Measurements from ENCODE around the gene PCNX2. TPM values are rescaled to one million over a fixed set of nuclear protein-coding genes. Genes with fewer than 3 reads are reported as not detected.

Gene PCNX2
- total RNA-seq, 1 donor from 2014 or later = 29.5 TPM

- intact Hi-C loops (cut with micrococcal nuclease) = no loop called here
- Mint-ChIP-seq H3K4me1 (peaks cover 17% of the 10 kb centered on the region), H3K4me3 (no peak overlapping the region), H3K9me3 (no peaks in the 10 kb centered on the region), H3K27ac (peak overlapping the region; percentile 45), H3K36me3 (ENCODE audit: low read depth) (peaks cover 48% of the 10 kb centered on the region), H3K27me3 (no peaks in the 10 kb centered on the region)
- DNase-seq = no peak
These were observed 33.8 kb downstream of the PCNX2 start for GRCh38 chr1:233261695-233262094.

GRCh38 chr1:233261206-233261605 is 34.3 kb downstream of the PCNX2 start:
- H3K27ac Mint-ChIP-seq = no peak overlapping the region
- intact Hi-C loops (cut with micrococcal nuclease) = no loop called here

GRCh38 chr1:233257786-233258185 is 37.7 kb downstream of the PCNX2 start:
- Mint-ChIP-seq H3K4me1 (peaks cover 17% of the 10 kb centered on the region), H3K27ac (no peak overlapping the region), H3K9me3 (no peaks in the 10 kb centered on the region), H3K27me3 (no peaks in the 10 kb centered on the region), H3K36me3 (ENCODE audit: low read depth) (peaks cover 44% of the 10 kb centered on the region), H3K4me3 (no peak overlapping the region)
- intact Hi-C loops (cut with micrococcal nuclease) = no loop called here
- no peak for DNase-seq

More at GRCh38 chr1:233261206-233261605, 34.3 kb downstream of the PCNX2 start:
- Mint-ChIP-seq H3K27me3 (no peaks in the 10 kb centered on the region), H3K4me1 (peaks cover 14% of the 10 kb centered on the region), H3K4me3 (peak overlapping the region; percentile 30), H3K9me3 (no peaks in the 10 kb centered on the region), H3K36me3 (ENCODE audit: low read depth) (peaks cover 46% of the 10 kb centered on the region)
- DNase-seq = no peak

GRCh38 chr1:233256789-233257188 is 38.7 kb downstream of the PCNX2 start:
- Mint-ChIP-seq H3K4me3 (no peak overlapping the region), H3K9me3 (no peaks in the 10 kb centered on the region), H3K27me3 (no peaks in the 10 kb centered on the region), H3K4me1 (peaks cover 15% of the 10 kb centered on the region), H3K27ac (no peak overlapping the region), H3K36me3 (ENCODE audit: low read depth) (peaks cover 44% of the 10 kb centered on the region)
- DNase-seq = no peak
- intact Hi-C loops (cut with micrococcal nuclease) = no loop called here

GRCh38 chr1:233256191-233256590 is 39.3 kb downstream of the PCNX2 start:
- Mint-ChIP-seq H3K27me3 (no peaks in the 10 kb centered on the region), H3K4me3 (no peak overlapping the region), H3K4me1 (peaks cover 9% of the 10 kb centered on the region), H3K9me3 (no peaks in the 10 kb centered on the region), H3K36me3 (ENCODE audit: low read depth) (peaks cover 39% of the 10 kb centered on the region), H3K27ac (no peak overlapping the region)
- no peak for DNase-seq
- intact Hi-C loops (cut with micrococcal nuclease) = no loop called here

- H3K27ac Mint-ChIP-seq = no peak overlapping the region
These were observed 40.4 kb downstream of the PCNX2 start for GRCh38 chr1:233255145-233255544.

GRCh38 chr1:233253832-233254331 is 41.6 kb downstream of the PCNX2 start:
- peaks cover 44% of the 10 kb centered on the region for H3K36me3 Mint-ChIP-seq (ENCODE audit: low read depth)
- H3K9me3 Mint-ChIP-seq = no peaks in the 10 kb centered on the region
- no peak overlapping the region for H3K27ac Mint-ChIP-seq
- no peak overlapping the region for H3K4me3 Mint-ChIP-seq
- DNase-seq = no peak
- intact Hi-C loops (cut with micrococcal nuclease) = no loop called here
- no peaks in the 10 kb centered on the region for H3K27me3 Mint-ChIP-seq
- H3K4me1 Mint-ChIP-seq = peaks cover 6% of the 10 kb centered on the region

More at GRCh38 chr1:233255145-233255544, 40.4 kb downstream of the PCNX2 start:
- intact Hi-C loops (cut with micrococcal nuclease) = no loop called here
- no peak overlapping the region for H3K4me3 Mint-ChIP-seq
- peaks cover 9% of the 10 kb centered on the region for H3K4me1 Mint-ChIP-seq
- no peaks in the 10 kb centered on the region for H3K9me3 Mint-ChIP-seq
- DNase-seq = no peak
- peaks cover 41% of the 10 kb centered on the region for H3K36me3 Mint-ChIP-seq (ENCODE audit: low read depth)
- H3K27me3 Mint-ChIP-seq = no peaks in the 10 kb centered on the region

- H3K27ac Mint-ChIP-seq = no peak overlapping the region
- peaks cover 43% of the 10 kb centered on the region for H3K36me3 Mint-ChIP-seq (ENCODE audit: low read depth)
- no peak overlapping the region for H3K4me3 Mint-ChIP-seq
- H3K27me3 Mint-ChIP-seq = no peaks in the 10 kb centered on the region
- intact Hi-C loops (cut with micrococcal nuclease) = no loop called here
- H3K9me3 Mint-ChIP-seq = no peaks in the 10 kb centered on the region
- peaks cover 6% of the 10 kb centered on the region for H3K4me1 Mint-ChIP-seq
- no peak for DNase-seq
These were observed 42.2 kb downstream of the PCNX2 start for GRCh38 chr1:233253231-233253831.

GRCh38 chr1:233252441-233252840 is 43.1 kb downstream of the PCNX2 start:
- intact Hi-C loops (cut with micrococcal nuclease) = no loop called here
- H3K27ac Mint-ChIP-seq = no peak overlapping the region
- DNase-seq = no peak
- peaks cover 38% of the 10 kb centered on the region for H3K36me3 Mint-ChIP-seq (ENCODE audit: low read depth)
- no peaks in the 10 kb centered on the region for H3K9me3 Mint-ChIP-seq
- peaks cover 6% of the 10 kb centered on the region for H3K4me1 Mint-ChIP-seq
- no peak overlapping the region for H3K4me3 Mint-ChIP-seq
- no peaks in the 10 kb centered on the region for H3K27me3 Mint-ChIP-seq

GRCh38 chr1:233251201-233251720 is 44.3 kb downstream of the PCNX2 start:
- Mint-ChIP-seq H3K36me3 (ENCODE audit: low read depth) (peaks cover 33% of the 10 kb centered on the region), H3K27me3 (no peaks in the 10 kb centered on the region), H3K27ac (no peak overlapping the region), H3K9me3 (no peaks in the 10 kb centered on the region), H3K4me1 (peaks cover 6% of the 10 kb centered on the region), H3K4me3 (no peak overlapping the region)
- DNase-seq = no peak
- intact Hi-C loops (cut with micrococcal nuclease) = no loop called here

GRCh38 chr1:233248014-233248413 is 47.5 kb downstream of the PCNX2 start:
- Mint-ChIP-seq H3K4me1 (peaks cover 8% of the 10 kb centered on the region), H3K9me3 (no peaks in the 10 kb centered on the region), H3K27me3 (no peaks in the 10 kb centered on the region), H3K27ac (no peak overlapping the region), H3K36me3 (ENCODE audit: low read depth) (peaks cover 36% of the 10 kb centered on the region), H3K4me3 (no peak overlapping the region)
- DNase-seq = no peak
- intact Hi-C loops (cut with micrococcal nuclease) = no loop called here

- H3K4me1 Mint-ChIP-seq = peaks cover 8% of the 10 kb centered on the region
These were observed 48.6 kb downstream of the PCNX2 start for GRCh38 chr1:233246965-233247364.

GRCh38 chr1:233245191-233245765 is 50.2 kb downstream of the PCNX2 start:
- H3K27ac Mint-ChIP-seq = no peak overlapping the region
- H3K27me3 Mint-ChIP-seq = no peaks in the 10 kb centered on the region
- DNase-seq = no peak
- peaks cover 32% of the 10 kb centered on the region for H3K36me3 Mint-ChIP-seq (ENCODE audit: low read depth)
- H3K9me3 Mint-ChIP-seq = no peaks in the 10 kb centered on the region
- no peak overlapping the region for H3K4me3 Mint-ChIP-seq
- intact Hi-C loops (cut with micrococcal nuclease) = no loop called here
- H3K4me1 Mint-ChIP-seq = peaks cover 9% of the 10 kb centered on the region

More at GRCh38 chr1:233246965-233247364, 48.6 kb downstream of the PCNX2 start:
- no peak for DNase-seq
- peaks cover 38% of the 10 kb centered on the region for H3K36me3 Mint-ChIP-seq (ENCODE audit: low read depth)
- H3K4me3 Mint-ChIP-seq = no peak overlapping the region
- H3K27ac Mint-ChIP-seq = no peak overlapping the region
- no peaks in the 10 kb centered on the region for H3K27me3 Mint-ChIP-seq
- H3K9me3 Mint-ChIP-seq = no peaks in the 10 kb centered on the region
- intact Hi-C loops (cut with micrococcal nuclease) = no loop called here

GRCh38 chr1:233244183-233244582 is 51.3 kb downstream of the PCNX2 start:
- no peaks in the 10 kb centered on the region for H3K9me3 Mint-ChIP-seq

More at GRCh38 chr1:233244183-233244582, 51.3 kb downstream of the PCNX2 start:
- no peak overlapping the region for H3K27ac Mint-ChIP-seq
- H3K27me3 Mint-ChIP-seq = no peaks in the 10 kb centered on the region
- H3K36me3 Mint-ChIP-seq (ENCODE audit: low read depth) = peaks cover 23% of the 10 kb centered on the region
- no peak for DNase-seq
- intact Hi-C loops (cut with micrococcal nuclease) = no loop called here
- H3K4me1 Mint-ChIP-seq = peaks cover 9% of the 10 kb centered on the region
- no peak overlapping the region for H3K4me3 Mint-ChIP-seq

Data from activated CD4-positive, alpha-beta T cell treated with anti-CD3 and anti-CD28 coated beads, Interleukin-2, amount 10 ng/mL, durations not matched to agents 24 days and 14 days (primary cell).